NCI-H446 (cell line): Measurements from ENCODE around the gene TOMM40.
"Not testable (repeated sequence)": the region's sequence is repeated elsewhere in the genome, so short reads cannot be mapped to it uniquely, and the experiment has no call there.

Source experiments
- DNase-seq, 2 experiments: peaks; one replicate each; lab custom pipeline; 2025; lab: John Stamatoyannopoulos, UW

Gene TOMM40

GRCh38 chr19:44897835-44898234 is 6.8 kb downstream of the TOMM40 start:
- DNase-seq, result no peak

DNA sequence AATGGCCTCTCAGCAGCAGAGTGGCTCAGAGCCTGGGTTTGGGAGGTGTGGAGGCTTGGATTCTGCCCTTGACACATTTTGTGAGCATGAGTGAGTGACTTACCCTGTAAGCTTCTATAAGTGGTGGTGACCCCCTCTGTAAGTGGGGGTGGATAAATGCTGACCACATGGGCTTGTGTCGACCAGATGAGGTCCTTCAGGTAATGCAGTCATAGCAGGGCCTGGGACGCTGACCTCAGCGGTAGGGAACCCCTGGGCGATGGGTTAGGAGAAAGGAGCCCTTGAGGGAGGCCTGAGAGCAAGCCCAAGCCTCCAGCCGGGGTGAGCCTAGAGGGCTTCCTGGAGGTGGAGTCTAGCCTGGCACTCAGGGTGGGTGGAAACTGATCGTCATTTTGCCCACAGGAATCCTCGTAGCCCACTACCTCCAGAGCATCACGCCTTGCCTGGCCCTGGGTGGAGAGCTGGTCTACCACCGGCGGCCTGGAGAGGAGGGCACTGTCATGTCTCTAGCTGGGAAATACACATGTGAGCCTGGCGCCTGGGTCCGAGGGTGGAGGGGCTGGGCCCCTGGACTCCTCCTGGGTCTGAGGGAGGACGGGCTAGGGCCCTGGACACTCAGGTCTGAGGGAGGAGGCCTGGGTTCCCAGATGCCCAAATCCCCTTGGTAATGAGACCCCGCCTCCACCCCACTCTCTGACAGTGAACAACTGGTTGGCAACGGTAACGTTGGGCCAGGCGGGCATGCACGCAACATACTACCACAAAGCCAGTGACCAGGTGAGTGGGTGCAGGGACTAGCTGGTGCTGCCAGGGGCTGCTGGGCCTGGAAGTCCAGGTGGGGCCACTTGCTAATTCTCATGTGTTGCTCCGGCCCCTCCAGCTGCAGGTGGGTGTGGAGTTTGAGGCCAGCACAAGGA is 9.5 kb downstream of the TOMM40 start:
- no peak for DNase-seq

DNA sequence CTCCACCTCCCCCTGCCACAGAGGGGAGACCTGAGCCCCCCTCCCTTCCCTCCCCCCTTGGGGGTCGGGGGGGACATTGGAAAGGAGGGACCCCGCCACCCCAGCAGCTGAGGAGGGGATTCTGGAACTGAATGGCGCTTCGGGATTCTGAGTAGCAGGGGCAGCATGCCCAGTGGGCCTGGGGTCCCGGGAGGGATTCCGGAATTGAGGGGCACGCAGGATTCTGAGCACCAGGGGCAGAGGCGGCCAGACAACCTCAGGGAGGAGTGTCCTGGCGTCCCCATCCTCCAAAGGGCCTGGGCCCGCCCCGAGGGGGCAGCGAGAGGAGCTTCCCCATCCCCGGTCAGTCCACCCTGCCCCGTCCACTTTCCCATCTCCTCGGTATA is 12.2 kb downstream of the TOMM40 start:
- no peak for DNase-seq

GRCh38 chr19:44903602-44904425 is 12.8 kb downstream of the TOMM40 start:
- DNase-seq, result peak; percentile 32 to 70

DNA sequence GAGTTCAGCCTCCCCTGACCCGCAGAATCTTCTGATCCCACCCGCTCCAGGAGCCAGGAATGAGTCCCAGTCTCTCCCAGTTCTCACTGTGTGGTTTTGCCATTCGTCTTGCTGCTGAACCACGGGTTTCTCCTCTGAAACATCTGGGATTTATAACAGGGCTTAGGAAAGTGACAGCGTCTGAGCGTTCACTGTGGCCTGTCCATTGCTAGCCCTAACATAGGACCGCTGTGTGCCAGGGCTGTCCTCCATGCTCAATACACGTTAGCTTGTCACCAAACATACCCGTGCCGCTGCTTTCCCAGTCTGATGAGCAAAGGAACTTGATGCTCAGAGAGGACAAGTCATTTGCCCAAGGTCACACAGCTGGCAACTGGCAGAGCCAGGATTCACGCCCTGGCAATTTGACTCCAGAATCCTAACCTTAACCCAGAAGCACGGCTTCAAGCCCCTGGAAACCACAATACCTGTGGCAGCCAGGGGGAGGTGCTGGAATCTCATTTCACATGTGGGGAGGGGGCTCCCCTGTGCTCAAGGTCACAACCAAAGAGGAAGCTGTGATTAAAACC is 13.5 kb downstream of the TOMM40 start:
- no peak for DNase-seq

GRCh38 chr19:44905437-44906160 is 14.5 kb downstream of the TOMM40 start, which contains the start of gene APOE:
Gene APOE (plus strand): TSS chr19:44905796. CDS start chr19:44906625, 829 bp downstream.
- no peak for DNase-seq

DNA sequence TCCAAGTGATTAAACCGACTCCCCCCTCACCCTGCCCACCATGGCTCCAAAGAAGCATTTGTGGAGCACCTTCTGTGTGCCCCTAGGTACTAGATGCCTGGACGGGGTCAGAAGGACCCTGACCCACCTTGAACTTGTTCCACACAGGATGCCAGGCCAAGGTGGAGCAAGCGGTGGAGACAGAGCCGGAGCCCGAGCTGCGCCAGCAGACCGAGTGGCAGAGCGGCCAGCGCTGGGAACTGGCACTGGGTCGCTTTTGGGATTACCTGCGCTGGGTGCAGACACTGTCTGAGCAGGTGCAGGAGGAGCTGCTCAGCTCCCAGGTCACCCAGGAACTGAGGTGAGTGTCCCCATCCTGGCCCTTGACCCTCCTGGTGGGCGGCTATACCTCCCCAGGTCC is 16.6 kb downstream of the TOMM40 start:
- no peak for DNase-seq

- DNase-seq, result no peak
Observed at GRCh38 chr19:44908074-44908835, 17.2 kb downstream of the TOMM40 start.

DNA sequence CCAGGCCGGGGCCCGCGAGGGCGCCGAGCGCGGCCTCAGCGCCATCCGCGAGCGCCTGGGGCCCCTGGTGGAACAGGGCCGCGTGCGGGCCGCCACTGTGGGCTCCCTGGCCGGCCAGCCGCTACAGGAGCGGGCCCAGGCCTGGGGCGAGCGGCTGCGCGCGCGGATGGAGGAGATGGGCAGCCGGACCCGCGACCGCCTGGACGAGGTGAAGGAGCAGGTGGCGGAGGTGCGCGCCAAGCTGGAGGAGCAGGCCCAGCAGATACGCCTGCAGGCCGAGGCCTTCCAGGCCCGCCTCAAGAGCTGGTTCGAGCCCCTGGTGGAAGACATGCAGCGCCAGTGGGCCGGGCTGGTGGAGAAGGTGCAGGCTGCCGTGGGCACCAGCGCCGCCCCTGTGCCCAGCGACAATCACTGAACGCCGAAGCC is 17.8 kb downstream of the TOMM40 start:
- DNase-seq, result no peak

DNA sequence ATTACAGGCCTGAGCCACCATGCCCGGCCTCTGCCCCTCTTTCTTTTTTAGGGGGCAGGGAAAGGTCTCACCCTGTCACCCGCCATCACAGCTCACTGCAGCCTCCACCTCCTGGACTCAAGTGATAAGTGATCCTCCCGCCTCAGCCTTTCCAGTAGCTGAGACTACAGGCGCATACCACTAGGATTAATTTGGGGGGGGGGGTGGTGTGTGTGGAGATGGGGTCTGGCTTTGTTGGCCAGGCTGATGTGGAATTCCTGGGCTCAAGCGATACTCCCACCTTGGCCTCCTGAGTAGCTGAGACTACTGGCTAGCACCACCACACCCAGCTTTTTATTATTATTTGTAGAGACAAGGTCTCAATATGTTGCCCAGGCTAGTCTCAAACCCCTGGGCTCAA is 18.7 kb downstream of the TOMM40 start:
- DNase-seq, result no peak

DNA sequence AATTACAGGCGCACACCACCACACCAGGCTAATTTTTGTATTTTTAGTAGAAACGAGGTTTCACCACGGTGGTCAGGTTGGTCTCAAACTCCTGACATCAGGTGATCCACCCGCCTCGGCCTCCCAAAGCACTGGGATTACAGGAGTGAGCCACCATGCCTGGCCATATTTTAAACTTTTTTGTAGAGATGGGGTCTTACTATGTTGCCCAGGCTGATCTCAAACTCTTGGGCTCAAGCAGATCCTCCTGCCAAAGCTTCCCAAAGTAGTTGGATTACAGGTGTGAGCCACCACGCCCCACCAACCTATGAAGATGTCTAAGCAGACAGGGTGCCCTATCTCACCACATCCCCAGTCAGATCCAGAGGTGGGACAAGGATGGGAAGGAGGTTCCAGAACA is 20.8 kb downstream of the TOMM40 start:
- DNase-seq, result not testable (repeated sequence)

DNA sequence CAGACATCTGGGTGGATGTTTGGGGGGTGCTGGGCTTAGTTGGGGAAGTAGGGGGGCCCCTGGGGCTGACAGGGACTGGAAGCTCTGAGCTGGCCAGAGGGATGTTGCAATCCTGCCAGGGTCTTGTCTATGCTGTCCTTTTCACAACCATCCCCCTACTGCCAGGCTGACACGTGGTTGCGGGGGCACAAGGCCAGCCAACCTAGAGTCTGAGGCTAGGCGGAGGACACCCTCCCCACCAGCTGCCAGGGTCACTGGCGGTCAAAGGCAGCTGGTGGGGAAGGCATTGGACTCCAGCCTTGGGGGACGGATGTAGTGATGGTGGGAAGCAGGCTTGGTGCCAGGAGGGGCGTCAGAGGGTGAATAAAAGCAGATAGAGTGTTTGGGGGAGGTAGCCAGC is 21.8 kb downstream of the TOMM40 start:
- DNase-seq, result peak in 1 of 2 experiments; percentile 67

DNA sequence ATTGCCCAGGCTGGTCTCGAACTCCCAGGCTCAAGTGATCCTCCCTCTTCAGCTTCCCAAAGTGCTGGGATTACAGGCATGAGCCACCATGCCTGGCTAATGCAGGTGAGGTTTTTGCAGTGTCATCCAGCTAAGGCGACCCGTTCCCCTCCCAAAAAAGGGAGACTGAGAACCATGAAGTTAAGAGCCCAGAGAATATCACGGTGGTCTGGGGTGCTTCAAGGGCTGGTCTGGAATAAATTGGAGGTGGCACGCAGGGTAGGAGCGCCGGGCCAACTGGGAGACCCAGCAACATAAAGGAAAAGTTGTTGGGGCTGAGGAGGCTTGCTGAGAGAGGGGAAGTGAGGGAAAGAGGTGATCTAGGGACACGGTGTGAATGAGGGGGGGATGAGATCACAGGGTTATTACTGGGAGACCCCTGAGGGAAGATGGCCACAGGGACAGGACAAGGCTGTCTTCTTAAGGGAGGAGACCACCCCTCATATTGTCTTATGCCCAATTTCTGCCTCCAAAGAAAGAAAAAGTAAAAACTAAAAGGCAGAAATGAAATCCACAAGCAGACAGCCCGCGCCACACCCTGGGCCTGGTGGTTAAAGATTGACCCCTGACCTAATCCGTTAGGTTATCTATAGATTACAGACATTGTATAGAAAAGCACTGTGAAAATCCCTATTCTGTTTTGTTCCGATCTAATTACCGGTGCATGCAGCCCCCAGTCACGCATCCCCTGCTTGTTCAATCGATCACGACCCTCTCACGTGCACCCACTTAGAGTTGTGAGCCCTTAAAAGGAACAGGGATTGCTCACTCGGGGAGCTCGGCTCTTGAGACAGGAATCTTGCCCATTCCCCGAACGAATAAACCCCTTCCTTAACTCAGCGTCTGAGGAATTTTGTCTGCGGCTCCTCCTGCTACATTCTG is 22.7 kb downstream of the TOMM40 start:
- not testable (repeated sequence) for DNase-seq

DNA sequence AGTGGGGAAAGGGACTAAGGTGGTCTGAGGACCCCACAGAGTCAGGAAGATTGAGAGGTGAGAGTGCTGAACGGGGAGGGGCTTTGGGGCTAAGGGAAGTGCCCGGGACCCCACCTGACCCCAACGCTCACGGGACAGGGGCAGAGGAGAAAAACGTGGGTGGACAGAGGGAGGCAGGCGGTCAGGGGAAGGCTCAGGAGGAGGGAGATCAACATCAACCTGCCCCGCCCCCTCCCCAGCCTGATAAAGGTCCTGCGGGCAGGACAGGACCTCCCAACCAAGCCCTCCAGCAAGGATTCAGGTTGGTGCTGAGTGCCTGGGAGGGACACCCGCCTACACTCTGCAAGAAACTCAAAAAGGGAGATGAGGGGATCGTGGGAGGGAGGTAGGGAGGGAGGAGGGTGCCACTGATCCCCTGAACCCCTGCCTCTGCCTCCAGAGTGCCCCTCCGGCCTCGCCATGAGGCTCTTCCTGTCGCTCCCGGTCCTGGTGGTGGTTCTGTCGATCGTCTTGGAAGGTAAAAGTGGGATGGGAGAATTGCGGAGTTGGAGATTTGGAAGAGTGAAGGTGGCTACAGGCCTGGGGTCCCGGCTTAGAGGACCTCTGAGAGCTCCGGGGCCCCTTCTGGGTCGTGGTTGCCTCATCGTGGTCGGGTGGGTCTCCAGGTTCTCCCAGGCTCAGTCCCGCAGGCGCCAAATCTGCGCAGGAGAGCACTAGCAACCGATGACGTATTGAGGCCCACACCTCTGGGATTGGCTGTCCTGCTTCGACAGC is 23.6 kb downstream of the TOMM40 start, which contains the start of gene APOC1:
APOC1 (plus strand) TSS at position 176 of the 774 bp plus-strand sequence; CDS start at position 460, 284 bp downstream.
- DNase-seq, result peak; percentile 81 to 91

DNA sequence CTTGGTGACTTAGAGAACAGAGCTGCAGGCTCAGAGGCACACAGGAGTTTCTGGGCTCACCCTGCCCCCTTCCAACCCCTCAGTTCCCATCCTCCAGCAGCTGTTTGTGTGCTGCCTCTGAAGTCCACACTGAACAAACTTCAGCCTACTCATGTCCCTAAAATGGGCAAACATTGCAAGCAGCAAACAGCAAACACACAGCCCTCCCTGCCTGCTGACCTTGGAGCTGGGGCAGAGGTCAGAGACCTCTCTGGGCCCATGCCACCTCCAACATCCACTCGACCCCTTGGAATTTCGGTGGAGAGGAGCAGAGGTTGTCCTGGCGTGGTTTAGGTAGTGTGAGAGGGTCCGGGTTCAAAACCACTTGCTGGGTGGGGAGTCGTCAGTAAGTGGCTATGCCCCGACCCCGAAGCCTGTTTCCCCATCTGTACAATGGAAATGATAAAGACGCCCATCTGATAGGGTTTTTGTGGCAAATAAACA is 33.2 kb downstream of the TOMM40 start:
- DNase-seq, result no peak

DNA sequence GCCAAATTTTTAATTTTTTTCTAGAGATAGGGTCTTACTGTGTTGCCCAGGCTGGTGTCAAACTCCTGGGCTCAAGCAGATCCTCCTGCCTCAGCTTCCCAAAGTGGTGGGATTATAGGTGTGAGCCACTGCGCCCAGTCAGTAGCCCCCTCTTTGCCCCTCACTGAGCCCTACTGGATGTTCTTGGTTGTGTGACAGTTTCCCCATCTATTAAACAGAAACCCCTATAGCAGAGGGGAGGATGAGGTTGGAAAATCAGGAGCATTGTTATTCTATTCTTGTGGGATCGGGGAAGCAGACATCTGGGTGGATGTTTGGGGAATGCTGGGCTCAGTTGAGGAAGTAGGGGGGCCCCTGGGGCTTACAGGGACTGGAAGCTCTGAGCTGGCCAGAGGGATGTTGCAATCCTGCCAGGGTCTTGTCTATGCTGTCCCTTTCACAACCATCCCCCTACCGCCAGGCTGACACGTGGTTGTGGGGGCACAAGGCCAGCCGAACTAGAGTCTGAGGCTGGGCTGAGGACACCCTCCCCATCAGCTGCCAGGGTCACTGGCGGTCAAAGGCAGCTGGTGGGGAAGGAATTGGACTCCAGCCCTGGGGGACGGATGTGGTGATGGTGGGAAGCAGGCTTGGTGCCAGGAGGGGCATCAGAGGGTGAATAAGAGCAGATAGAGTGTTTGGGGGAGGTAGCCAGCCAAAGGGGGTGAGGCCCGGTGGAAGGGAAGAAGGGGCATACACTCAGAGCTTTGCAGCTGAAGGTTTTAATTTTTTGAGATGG is 34.2 kb downstream of the TOMM40 start:
- peak in 1 of 2 experiments; percentile 32 for DNase-seq

GRCh38 chr19:44926245-44927077 is 35.4 kb downstream of the TOMM40 start:
- not testable (repeated sequence) for DNase-seq
